ENCODE data around the gene FOXJ3.

FOXJ3 gene

DNA sequence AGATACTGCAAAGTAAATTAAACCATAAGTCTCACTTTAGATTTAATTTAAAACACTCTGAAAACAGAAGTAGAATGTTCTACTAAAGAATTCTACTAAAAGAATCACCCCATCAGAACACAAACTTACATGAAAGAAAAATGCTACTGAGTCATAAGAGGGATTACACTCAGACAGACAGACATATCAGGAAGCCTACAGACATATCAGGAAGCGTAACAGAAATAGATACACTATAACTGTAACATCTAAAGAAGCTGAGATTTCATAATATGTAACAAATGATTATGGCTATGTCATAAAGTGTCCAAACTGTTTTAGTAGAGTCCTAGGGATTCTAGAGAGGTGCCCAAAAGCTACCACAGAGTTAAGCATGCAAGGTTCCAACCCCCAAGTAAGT lies 23.9 kb downstream of the FOXJ3 start:
- DNase-seq (ENCODE audit: low spot score), result no peak

GRCh38 chr1:42306977-42307376 lies 28.1 kb downstream of the FOXJ3 start:
- no peak for DNase-seq (ENCODE audit: low spot score)

DNA sequence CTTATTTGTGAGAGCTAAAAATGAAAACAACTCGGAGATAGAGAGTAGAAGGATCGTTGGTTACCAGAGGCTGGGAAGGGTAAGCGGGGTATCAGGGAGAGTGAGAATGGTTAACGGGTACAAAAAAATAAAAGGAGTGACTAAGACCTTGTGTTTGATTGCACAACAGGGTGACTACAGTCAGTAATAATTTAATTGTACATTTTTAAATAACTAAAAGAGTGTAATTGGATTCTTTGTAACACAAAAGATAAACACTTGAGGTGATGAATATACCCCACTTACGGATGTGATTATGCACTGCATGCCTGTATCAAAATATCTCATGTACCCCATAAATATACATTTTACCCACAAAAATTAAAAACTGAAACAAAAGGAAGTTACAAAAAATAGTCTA lies 29.4 kb downstream of the FOXJ3 start:
- no peak for DNase-seq (ENCODE audit: low spot score)

- DNase-seq (ENCODE audit: low spot score), result no peak
Measured at GRCh38 chr1:42302034-42302433, 33.0 kb downstream of the FOXJ3 start.

DNA sequence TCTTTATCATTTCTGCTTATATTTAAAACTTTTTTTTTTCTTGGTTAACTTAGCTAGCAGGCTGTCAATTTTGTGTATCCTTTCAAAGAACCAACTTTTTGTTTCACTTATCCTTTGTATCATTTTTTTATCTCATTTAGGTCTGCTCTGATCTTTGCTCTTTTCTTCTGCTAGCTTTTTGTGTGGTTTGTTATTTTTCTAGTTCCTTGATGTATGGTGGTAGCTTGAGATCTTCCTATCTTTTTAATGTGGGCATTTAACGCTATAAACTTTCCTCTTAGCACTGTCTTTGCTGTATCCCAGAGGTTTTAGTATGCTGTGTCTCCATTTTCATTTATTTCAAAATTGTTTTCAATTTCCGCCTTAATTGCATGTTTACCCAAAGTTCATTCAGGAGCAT lies 36.5 kb downstream of the FOXJ3 start:
- DNase-seq (ENCODE audit: low spot score), result no peak

DNA sequence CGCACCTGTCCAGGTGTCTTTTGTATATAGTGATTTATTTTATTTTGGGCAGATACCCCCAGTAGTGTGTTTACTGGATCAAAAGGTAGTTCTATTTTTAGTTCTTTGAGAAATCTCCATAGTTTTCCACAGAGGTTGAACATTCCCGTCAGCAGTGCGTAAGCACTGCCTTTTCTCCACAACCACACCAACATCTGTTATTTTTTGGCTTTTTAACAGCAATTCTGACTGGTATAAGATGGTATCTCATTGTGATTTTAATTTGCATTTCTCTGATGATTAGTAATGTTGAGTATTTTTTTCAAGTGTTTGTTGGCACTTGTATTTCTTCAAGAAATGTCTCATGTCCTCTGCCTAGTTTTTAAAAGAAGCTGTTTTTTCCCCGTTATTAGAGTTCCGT lies 39.2 kb downstream of the FOXJ3 start:
- no peak for DNase-seq (ENCODE audit: low spot score)

DNA sequence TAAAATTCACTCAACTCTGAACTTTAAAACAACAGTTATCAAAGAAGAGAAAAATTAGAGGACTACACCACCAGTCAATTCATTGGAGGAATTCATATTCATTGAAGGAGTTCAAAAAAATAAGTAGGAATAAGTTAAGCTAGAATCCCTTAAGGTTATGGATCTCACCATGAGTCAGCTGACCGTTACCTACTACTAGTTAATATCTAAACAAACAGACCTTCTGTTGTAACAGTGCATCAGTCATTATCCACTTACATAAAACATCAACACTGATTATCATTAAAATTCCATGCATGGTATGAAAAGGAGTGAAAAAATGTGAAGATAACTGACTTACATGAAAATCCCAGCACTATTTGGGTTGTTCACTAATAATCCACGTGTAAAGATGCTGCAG lies 44.9 kb downstream of the FOXJ3 start:
- DNase-seq (ENCODE audit: low spot score), result no peak

GRCh38 chr1:42288311-42288985 lies 46.6 kb downstream of the FOXJ3 start:
- DNase-seq (ENCODE audit: low spot score), result no peak

DNA sequence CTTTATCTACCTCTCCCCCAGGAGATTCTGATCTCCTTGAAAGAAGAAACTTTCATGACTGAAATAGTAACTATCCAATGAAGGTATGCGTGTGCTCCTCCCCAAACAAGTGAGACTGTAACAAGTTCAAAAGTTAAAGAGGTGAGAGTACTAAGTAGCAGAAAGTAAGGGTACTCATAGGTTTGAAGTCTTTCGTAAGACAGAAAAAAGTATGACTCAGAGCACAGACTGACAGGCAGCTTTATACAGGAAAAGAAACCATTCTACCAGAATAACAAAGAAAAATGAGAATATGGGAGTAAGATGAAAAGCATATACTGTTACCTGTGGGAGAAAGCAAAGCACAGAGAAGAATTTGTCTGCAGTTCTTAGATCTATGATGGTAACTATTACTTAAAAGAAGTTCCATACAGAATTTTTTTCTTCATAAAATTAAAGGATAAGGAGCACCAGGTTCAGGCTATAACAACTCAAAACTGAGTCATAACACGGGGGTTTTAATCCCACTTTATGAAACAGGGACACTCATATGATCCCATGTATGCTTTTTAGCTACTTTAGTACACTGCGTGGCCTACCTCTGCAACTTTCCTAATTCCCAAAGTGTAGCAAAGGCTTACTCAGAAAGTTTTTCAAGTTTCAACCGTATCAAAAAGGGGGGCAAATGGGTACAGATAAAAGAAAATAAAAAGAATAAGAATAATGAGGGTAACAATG lies 52.0 kb downstream of the FOXJ3 start:
- DNase-seq (ENCODE audit: low spot score), result no peak

DNA sequence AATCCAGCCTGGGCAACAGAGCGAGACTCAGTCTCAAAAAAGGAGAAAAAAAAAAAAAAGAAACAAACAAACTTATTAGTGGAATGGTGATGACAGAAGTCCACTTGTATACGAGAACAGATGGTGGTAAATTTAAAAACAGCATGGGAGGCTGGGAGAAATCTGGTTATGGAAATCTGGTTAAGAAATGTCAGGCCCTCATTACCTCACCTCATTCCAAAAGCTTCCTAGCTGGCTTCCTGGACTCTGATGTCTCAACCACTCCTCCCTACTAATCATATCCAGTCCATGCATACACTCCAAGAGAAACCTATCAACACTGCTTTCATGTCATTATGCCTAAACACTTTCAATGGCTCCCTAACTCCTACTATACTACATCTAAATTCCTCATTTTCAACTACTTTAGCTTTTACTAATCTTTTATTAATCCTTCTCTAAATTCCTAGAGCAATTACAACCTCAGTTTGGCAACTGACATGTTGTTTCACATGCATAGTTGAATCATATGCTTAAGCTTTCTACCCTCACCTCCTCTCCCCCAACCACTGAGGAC lies 52.9 kb downstream of the FOXJ3 start:
- no peak for DNase-seq (ENCODE audit: low spot score)

DNA sequence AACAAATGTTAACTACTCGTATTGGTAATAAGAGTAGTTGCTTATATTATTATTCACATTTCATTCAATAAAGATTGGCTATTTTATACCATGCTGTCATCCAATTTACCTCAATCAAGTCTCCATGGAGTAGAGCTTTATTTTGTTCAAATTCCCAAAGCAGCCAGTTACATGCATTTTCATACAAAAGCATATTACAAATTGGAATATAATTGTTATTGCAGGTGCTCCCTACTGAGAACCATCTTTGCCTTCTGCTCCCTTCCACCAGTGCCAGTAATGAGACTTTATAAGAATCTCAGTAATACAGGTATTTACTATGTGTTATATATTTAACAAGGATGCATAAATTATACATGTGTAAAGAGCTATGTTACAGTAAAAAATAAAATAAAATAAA lies 54.2 kb downstream of the FOXJ3 start:
- no peak for DNase-seq (ENCODE audit: low spot score)

GRCh38 chr1:42279055-42279454 lies 56.0 kb downstream of the FOXJ3 start:
- DNase-seq (ENCODE audit: low spot score), result no peak

- DNase-seq (ENCODE audit: low spot score), result no peak
Measured at GRCh38 chr1:42272920-42273319, 62.1 kb downstream of the FOXJ3 start.

GRCh38 chr1:42267904-42268303 lies 67.1 kb downstream of the FOXJ3 start:
- DNase-seq (ENCODE audit: low spot score), result no peak

GRCh38 chr1:42266253-42267135 lies 68.5 kb downstream of the FOXJ3 start:
- no peak for DNase-seq (ENCODE audit: low spot score)

DNA sequence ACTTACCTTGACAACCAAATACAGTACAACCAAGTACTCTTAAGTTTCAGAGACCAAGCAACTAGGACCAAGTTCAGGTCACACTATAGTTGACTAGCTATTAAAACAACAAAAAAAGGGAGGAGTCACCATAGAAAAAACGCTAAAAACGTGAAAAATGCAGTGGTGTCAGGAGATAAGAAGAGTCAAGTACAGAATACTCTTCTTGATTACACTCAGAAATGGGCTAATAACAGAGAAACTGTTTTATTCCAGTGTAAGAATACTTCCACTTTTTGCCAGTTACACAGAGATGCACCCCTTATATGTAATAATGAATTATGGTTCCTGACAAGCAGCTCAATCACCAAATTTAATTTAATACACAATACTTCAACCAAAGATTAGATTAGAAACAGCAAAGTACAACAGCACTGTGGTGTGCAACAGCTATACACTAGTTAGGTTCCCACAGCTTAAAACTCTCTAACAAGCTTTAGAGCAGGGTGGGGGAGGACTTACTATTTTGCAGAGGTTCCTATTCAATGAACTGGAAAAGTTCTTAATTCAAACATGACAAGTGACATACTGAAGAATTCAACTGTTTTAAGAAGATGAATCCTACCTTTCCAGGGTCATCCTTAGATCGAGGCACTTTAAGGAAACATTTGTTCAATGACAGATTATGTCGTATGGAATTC lies 70.4 kb downstream of the FOXJ3 start:
- DNase-seq (ENCODE audit: low spot score), result no peak

GRCh38 chr1:42263019-42263418 lies 72.0 kb downstream of the FOXJ3 start:
- DNase-seq (ENCODE audit: low spot score), result no peak

DNA sequence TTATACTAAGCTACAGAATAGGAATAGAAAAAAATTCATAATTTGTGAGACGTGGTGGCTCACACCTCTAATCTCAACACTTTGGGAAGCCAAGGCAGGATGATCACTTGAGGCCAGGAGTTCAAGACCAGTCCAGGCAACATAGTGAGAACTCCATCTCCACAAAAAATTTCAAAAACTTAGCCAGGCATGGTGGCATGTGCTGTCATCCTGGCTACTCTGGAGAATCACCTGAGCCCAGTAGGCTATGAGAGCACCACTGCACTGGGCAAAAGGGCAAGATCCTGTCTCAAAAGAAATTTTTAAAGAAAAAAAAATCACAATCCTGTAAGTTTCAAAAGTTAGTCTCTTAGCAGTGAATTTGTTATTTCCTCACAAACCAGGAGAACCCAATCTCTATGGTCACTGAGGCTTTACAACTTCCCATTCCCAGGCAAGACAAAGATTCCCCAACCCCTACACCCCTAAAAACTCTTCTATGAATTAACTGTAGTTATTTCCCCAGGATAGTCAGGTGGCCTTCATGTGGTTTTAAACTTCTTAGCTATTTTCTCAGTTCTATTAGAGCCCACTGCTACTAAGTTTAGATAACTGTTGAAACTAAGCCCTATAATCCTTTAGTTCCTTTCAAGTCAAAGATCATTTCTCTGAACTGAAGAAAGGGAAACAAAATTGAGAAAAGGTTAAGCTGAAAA lies 74.5 kb downstream of the FOXJ3 start:
- DNase-seq (ENCODE audit: low spot score), result no peak

- no peak for DNase-seq (ENCODE audit: low spot score)
Measured at GRCh38 chr1:42259739-42260064, 75.3 kb downstream of the FOXJ3 start.

- peak; percentile 75 for DNase-seq (ENCODE audit: low spot score)
Measured at GRCh38 chr1:42259059-42259738, 75.8 kb downstream of the FOXJ3 start.

DNA sequence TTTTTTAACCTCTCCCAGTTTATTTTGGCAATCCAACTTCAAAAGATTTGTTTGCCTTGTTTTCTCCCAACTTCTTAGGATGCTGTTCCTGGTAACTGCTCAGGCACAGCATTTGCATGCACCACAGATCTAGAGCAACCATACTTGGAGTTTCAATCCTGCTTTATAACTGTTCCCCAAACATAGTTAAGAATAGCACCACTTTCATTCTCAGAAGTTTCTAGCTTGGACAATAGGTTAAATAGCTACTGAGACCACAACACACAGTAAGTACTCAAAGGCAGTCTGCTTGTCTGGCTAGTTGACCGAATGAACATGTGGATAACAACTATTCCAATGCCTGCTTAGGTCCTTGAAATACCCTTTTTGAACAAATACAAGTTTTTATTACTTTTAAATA lies 76.8 kb downstream of the FOXJ3 start:
- peak; percentile 6 for DNase-seq (ENCODE audit: low spot score)

Measured in putamen (tissue), 1 donor.